HepG2 (cell line): ENCODE data around the gene ATAD3C. TPM values are rescaled to one million over a fixed set of nuclear protein-coding genes. Genes with fewer than 3 reads are reported as not detected.

Source experiments
- ATM ChIP-seq: fragments of 450-650 bp; IDR thresholded peaks from 2 replicates; pipeline ENCODE4 v1.7.1; 2017; ENCODE audit warnings: mild to moderate bottlenecking, borderline replicate concordance
- BORCS8-MEF2B ChIP-seq: sonication (generic); formaldehyde crosslinking; IDR thresholded peaks from 2 replicates; pipeline ENCODE4 v1.8.0; 2022; ENCODE audit warnings: mild to moderate bottlenecking, missing genetic modification reagents
- CCAR2 ChIP-seq: fragments of 200-400 bp; formaldehyde crosslinking; optimal IDR thresholded peaks from 2 replicates; pipeline ENCODE3; 2018; ENCODE audit warnings: low read depth, mild to moderate bottlenecking, low read length, moderate library complexity
- CHCHD3 ChIP-seq: sonication (generic); formaldehyde crosslinking; IDR thresholded peaks from 2 replicates; pipeline ENCODE4 v1.8.0; 2022; ENCODE audit warnings: mild to moderate bottlenecking, missing genetic modification reagents, moderate library complexity
- FIP1L1 ChIP-seq: fragments of 200-400 bp; formaldehyde crosslinking; IDR thresholded peaks from 2 replicates; pipeline ENCODE4 v1.6.1; 2018; ENCODE audit warnings: low read depth, mild to moderate bottlenecking, low read length, moderate library complexity, borderline replicate concordance; ENCODE audit not compliant: insufficient read depth
- KAT7 ChIP-seq: IDR thresholded peaks from 2 replicates; pipeline ENCODE4 v1.6.1; 2018; ENCODE audit warnings: borderline replicate concordance, missing compliant biosample characterization
- NCOA5 ChIP-seq: sonication (generic); formaldehyde crosslinking; IDR thresholded peaks from 2 replicates; pipeline ENCODE4 v1.4.0; 2020; ENCODE audit warnings: missing genetic modification reagents
- RAD21 ChIP-seq: fragments of 450-650 bp; formaldehyde crosslinking; IDR thresholded peaks from 2 replicates; pipeline ENCODE4 v1.5.0; 2020; ENCODE audit warnings: mild to moderate bottlenecking
- RARG ChIP-seq: sonication (generic); formaldehyde crosslinking; IDR thresholded peaks from 2 replicates; pipeline ENCODE4 v1.4.0; 2020; ENCODE audit warnings: low read depth, mild to moderate bottlenecking, missing genetic modification reagents
- RFX5 ChIP-seq: IDR thresholded peaks from 2 replicates; pipeline ENCODE4 v1.6.1; 2011; ENCODE audit warnings: low read depth, low read length, improper control_type of control experiment
- TCF12 ChIP-seq, 2 experiments: fragments of 450-650 bp in 1 of 2; sonication (generic) in 1 of 2; formaldehyde crosslinking in 1 of 2; IDR thresholded peaks; 2 replicates each; pipeline versions ENCODE4 v1.6.1 to v1.8.0; 2017 to 2022; ENCODE audit warnings: antibody characterized with exemption in 1 of 2, mild to moderate bottlenecking in 1 of 2, missing genetic modification reagents in 1 of 2, moderate library complexity in 1 of 2
- ZFY ChIP-seq: sonication (generic); formaldehyde crosslinking; IDR thresholded peaks from 2 replicates; pipeline ENCODE4 v1.4.0; 2020; ENCODE audit warnings: missing genetic modification reagents
- ZKSCAN5 ChIP-seq: sonication (generic); formaldehyde crosslinking; IDR thresholded peaks from 2 replicates; pipeline ENCODE4 v1.5.1; 2020; ENCODE audit warnings: mild to moderate bottlenecking, missing genetic modification reagents
- ZNF124 ChIP-seq: sonication (generic); formaldehyde crosslinking; IDR thresholded peaks from 2 replicates; pipeline ENCODE4 v1.4.0; 2020; ENCODE audit warnings: missing genetic modification reagents
- ZNF17 ChIP-seq: sonication (generic); formaldehyde crosslinking; IDR thresholded peaks from 2 replicates; pipeline ENCODE4 v1.5.0; 2020; ENCODE audit warnings: mild to moderate bottlenecking, missing genetic modification reagents
- ZNF256 ChIP-seq: sonication (generic); formaldehyde crosslinking; conservative IDR thresholded peaks from 2 replicates; pipeline ENCODE4 v1.4.0; 2020; ENCODE audit warnings: missing genetic modification reagents
- ZNF335 ChIP-seq: sonication (generic); formaldehyde crosslinking; IDR thresholded peaks from 2 replicates; pipeline ENCODE4 v1.4.0; 2020; ENCODE audit warnings: missing genetic modification reagents
- ZNF564 ChIP-seq: sonication (generic); formaldehyde crosslinking; IDR thresholded peaks from 2 replicates; pipeline ENCODE4 v1.8.1; 2023; ENCODE audit warnings: mild to moderate bottlenecking, missing genetic modification reagents
- ZNF567 ChIP-seq: sonication (generic); formaldehyde crosslinking; IDR thresholded peaks from 2 replicates; pipeline ENCODE4 v1.8.1; 2023; ENCODE audit warnings: mild to moderate bottlenecking, missing genetic modification reagents, borderline replicate concordance
- polyA plus RNA-seq, 8 experiments: library from polyadenylated mRNA; depleted of rRNA in 3 of 8; stranded (reverse) in 7 of 8; unstranded in 1 of 8; fragments of >200 nt; fragmentation: Illumina TruSeq in 4 of 8; extraction: Trizol in 4 of 8; gene quantifications; 2 replicates each; pipeline versions ENCODE4 v1.2.1 to v1.2.3, GENCODE V29; 2011 to 2016; ENCODE audit warnings: low read depth in 4 of 8, missing spikeins in 1 of 8, mixed read lengths in 1 of 8; ENCODE audit not compliant: insufficient read depth in 1 of 8
- total RNA-seq, 5 experiments: library from RNA; depleted of rRNA; stranded (reverse); fragments of >200 nt; fragmentation: Illumina TruSeq; extraction: Trizol; gene quantifications; 2 replicates each; pipeline ENCODE4 v1.2.3, GENCODE V29; 2016; ENCODE audit warnings: low read depth in 1 of 5
- TF ChIP-seq, protein P1 (sequence below): sonication (generic); formaldehyde crosslinking; IDR thresholded peaks from 2 replicates; pipeline ENCODE4 v1.9.0; 2022; ENCODE audit warnings: low read depth, missing genetic modification reagents
- TF ChIP-seq, protein P2 (sequence below): sonication (generic); formaldehyde crosslinking; IDR thresholded peaks from 2 replicates; pipeline ENCODE4 v1.4.0; 2020; ENCODE audit warnings: missing genetic modification reagents
- TF ChIP-seq, protein P3 (sequence below): sonication (generic); formaldehyde crosslinking; IDR thresholded peaks from 2 replicates; pipeline ENCODE4 v1.8.0; 2022; ENCODE audit warnings: mild to moderate bottlenecking, missing genetic modification reagents, moderate library complexity
- TF ChIP-seq, protein P4 (sequence below): sonication (generic); formaldehyde crosslinking; IDR thresholded peaks from 2 replicates; pipeline ENCODE4 v1.5.0; 2020; ENCODE audit warnings: mild to moderate bottlenecking, low read depth, missing genetic modification reagents, borderline replicate concordance

The ATAD3C gene
- total and polyA plus RNA-seq, 2 of the 13 experiments (the other 11 are each of a cell fraction or from before 2014, with no cell fraction given), result 2.4 to 3.2 TPM

DNA sequence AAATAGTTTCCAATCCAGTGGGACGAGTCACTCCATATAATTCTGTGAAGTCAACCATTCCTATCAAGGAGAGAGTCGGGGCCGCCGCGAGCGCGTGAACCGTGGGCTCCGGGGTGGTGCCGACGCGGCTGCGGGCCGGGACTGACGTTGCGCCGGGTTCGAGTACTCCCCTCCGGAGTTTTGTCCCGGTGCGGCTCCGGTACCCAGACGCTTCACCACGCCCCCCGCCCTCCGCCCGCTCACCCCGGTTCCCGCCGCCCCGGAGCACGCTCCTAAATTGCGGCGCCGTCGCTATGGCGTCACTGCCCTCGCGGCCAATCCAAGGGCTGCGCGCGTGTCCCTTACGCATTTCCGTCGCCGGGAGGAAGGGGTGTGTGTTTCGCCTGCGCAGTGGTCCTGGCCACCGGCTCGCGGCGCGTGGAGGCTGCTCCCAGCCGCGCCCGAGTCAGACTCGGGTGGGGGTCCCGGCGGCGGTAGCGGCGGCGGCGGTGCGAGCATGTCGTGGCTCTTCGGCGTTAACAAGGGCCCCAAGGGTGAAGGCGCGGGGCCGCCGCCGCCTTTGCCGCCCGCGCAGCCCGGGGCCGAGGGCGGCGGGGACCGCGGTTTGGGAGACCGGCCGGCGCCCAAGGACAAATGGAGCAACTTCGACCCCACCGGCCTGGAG lies 22.0 kb downstream of the ATAD3C start, which contains the start of gene ATAD3B (continued):
- TF ChIP-seq, protein P1, sequence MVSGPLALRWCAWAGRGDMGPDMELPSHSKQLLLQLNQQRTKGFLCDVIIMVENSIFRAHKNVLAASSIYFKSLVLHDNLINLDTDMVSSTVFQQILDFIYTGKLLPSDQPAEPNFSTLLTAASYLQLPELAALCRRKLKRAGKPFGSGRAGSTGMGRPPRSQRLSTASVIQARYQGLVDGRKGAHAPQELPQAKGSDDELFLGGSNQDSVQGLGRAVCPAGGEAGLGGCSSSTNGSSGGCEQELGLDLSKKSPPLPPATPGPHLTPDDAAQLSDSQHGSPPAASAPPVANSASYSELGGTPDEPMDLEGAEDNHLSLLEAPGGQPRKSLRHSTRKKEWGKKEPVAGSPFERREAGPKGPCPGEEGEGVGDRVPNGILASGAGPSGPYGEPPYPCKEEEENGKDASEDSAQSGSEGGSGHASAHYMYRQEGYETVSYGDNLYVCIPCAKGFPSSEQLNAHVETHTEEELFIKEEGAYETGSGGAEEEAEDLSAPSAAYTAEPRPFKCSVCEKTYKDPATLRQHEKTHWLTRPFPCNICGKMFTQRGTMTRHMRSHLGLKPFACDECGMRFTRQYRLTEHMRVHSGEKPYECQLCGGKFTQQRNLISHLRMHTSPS (CRISPR knock-in tag), result no peak
- TF ChIP-seq, protein P2, sequence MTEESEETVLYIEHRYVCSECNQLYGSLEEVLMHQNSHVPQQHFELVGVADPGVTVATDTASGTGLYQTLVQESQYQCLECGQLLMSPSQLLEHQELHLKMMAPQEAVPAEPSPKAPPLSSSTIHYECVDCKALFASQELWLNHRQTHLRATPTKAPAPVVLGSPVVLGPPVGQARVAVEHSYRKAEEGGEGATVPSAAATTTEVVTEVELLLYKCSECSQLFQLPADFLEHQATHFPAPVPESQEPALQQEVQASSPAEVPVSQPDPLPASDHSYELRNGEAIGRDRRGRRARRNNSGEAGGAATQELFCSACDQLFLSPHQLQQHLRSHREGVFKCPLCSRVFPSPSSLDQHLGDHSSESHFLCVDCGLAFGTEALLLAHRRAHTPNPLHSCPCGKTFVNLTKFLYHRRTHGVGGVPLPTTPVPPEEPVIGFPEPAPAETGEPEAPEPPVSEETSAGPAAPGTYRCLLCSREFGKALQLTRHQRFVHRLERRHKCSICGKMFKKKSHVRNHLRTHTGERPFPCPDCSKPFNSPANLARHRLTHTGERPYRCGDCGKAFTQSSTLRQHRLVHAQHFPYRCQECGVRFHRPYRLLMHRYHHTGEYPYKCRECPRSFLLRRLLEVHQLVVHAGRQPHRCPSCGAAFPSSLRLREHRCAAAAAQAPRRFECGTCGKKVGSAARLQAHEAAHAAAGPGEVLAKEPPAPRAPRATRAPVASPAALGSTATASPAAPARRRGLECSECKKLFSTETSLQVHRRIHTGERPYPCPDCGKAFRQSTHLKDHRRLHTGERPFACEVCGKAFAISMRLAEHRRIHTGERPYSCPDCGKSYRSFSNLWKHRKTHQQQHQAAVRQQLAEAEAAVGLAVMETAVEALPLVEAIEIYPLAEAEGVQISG, result peak; percentile 88
- TF ChIP-seq ATM (no peak), ZNF256 (CRISPR knock-in tag) (no peak), RFX5 (peak; percentile 54), BORCS8-MEF2B (0 out of 2 replicates have a peak, but pooled peaks have one; percentile 20), ZNF335 (CRISPR knock-in tag) (no peak), ZNF564 (CRISPR knock-in tag) (peak; percentile 49; the same call in 1 of the 2 replicates), ZKSCAN5 (no peak), NCOA5 (no peak), KAT7 (no peak), CHCHD3 (no peak), TCF12 (IDR thresholded peaks at IDR 0.05) (no peak), TCF12 (CRISPR knock-in tag; IDR thresholded peaks at IDR 0.05) (no peak), ZNF124 (no peak), FIP1L1 (no peak), RAD21 (no peak), ZNF17 (CRISPR knock-in tag) (no peak), ZNF567 (CRISPR knock-in tag) (no peak), ZFY (CRISPR knock-in tag) (peak; percentile 46), CCAR2 (no peak), RARG (CRISPR knock-in tag) (no peak)
- TF ChIP-seq, protein P3, sequence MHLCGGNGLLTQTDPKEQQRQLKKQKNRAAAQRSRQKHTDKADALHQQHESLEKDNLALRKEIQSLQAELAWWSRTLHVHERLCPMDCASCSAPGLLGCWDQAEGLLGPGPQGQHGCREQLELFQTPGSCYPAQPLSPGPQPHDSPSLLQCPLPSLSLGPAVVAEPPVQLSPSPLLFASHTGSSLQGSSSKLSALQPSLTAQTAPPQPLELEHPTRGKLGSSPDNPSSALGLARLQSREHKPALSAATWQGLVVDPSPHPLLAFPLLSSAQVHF, result no peak
- TF ChIP-seq, protein P4, sequence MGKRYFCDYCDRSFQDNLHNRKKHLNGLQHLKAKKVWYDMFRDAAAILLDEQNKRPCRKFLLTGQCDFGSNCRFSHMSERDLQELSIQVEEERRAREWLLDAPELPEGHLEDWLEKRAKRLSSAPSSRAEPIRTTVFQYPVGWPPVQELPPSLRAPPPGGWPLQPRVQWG (CRISPR knock-in tag), result no peak
